ENCODE results near the gene GEMIN7. TPM values are rescaled to one million over a fixed set of nuclear protein-coding genes. Genes with fewer than 3 reads are reported as not detected.
A peak's percentile ranks its signal among the peaks of the same experiment; 100 is the strongest.

The GEMIN7 gene
- total and polyA plus RNA-seq, 2 of the 13 experiments (the other 11 are each of a cell fraction or from before 2014, with no cell fraction given), result 24.1 to 30.6 TPM

DNA sequence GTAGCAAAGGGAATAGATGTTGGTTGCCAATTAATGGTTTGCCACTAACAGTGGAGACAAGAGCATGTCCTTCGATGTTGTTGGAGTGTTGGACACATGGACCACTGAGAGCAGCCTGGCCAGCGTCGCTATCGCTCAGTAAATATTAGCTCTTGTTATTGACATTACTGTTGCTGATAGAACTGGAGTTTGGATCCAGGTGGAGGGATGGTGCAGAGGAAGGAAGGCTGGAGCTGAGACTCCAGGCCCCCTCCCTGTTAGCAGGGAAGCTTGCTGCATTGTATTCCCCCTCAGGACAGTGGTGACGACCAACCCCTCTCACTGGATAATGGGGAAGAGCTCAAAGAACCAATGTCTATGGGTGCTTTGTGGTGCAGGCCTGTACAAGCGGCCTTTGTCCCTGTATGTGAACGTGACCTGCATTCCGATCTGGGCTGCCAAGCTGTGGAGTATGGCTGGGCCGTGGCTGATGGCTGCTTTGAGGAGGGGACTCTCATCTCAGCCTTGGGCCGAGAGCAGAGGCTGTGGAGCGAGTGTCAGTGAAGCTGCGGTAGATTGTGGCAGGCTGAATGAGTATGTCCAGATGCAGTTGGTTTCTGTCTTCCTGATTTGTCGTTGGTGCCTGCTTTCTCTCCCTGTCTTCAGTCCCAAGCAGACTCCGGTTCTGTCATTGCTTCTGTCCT, 33.2 kb upstream of the GEMIN7 start (continued):
- TF ChIP-seq HNF4G (IDR thresholded peaks at IDR 0.05; ENCODE audit: borderline replicate concordance, low read depth, low read length) (peak; percentile 76), HNF4G (CRISPR knock-in tag; IDR thresholded peaks at IDR 0.05; ENCODE audit: borderline replicate concordance, low read depth) (peak; percentile 71; the same call in 1 of the 2 replicates), GATA4 (IDR thresholded peaks at IDR 0.05; ENCODE audit: borderline replicate concordance, low read depth) (peak; percentile 74; the same call in 1 of the 2 replicates), ZSCAN29 (CRISPR knock-in tag; conservative IDR thresholded peaks at IDR 0.05) (peak; percentile 84; the same call in 1 of the 2 replicates), ZFP36L2 (CRISPR knock-in tag; IDR thresholded peaks at IDR 0.05) (no peak), NFKBIZ (CRISPR knock-in tag; IDR thresholded peaks at IDR 0.05) (peak; percentile 69), TOE1 (CRISPR knock-in tag; IDR thresholded peaks at IDR 0.05) (no peak), ZBTB21 (CRISPR knock-in tag; IDR thresholded peaks at IDR 0.05) (no peak), HOXA3 (CRISPR knock-in tag; IDR thresholded peaks at IDR 0.05) (peak; percentile 87), GPN1 (CRISPR knock-in tag; IDR thresholded peaks at IDR 0.05; ENCODE audit: borderline replicate concordance) (no peak), ZFAT (CRISPR knock-in tag; conservative IDR thresholded peaks at IDR 0.05) (no peak), HDAC2 (CRISPR knock-in tag; IDR thresholded peaks at IDR 0.05) (peak; percentile 96), KDM3A (CRISPR knock-in tag; IDR thresholded peaks at IDR 0.05; ENCODE audit: low read depth) (peak; percentile 87), RFX3 (CRISPR knock-in tag; IDR thresholded peaks at IDR 0.05) (0 out of 2 replicates have a peak, but pooled peaks have one; percentile 20), KLF9 (CRISPR knock-in tag; IDR thresholded peaks at IDR 0.05; ENCODE audit: low read depth) (no peak; the same call in 1 of the 2 replicates), RBM22 (optimal IDR thresholded peaks at IDR 0.05; ENCODE audit: low read length) (peak; percentile 75), REPIN1 (CRISPR knock-in tag; IDR thresholded peaks at IDR 0.05; ENCODE audit: borderline replicate concordance, low read depth) (peak; percentile 91), SKI (IDR thresholded peaks at IDR 0.05; ENCODE audit: partially characterized antibody) (peak; percentile 79)
- TF ChIP-seq, protein P1, sequence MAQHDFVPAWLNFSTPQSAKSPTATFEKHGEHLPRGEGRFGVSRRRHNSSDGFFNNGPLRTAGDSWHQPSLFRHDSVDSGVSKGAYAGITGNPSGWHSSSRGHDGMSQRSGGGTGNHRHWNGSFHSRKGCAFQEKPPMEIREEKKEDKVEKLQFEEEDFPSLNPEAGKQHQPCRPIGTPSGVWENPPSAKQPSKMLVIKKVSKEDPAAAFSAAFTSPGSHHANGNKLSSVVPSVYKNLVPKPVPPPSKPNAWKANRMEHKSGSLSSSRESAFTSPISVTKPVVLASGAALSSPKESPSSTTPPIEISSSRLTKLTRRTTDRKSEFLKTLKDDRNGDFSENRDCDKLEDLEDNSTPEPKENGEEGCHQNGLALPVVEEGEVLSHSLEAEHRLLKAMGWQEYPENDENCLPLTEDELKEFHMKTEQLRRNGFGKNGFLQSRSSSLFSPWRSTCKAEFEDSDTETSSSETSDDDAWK (CRISPR knock-in tag; IDR thresholded peaks at IDR 0.05), result no peak
- TF ChIP-seq, protein P2, sequence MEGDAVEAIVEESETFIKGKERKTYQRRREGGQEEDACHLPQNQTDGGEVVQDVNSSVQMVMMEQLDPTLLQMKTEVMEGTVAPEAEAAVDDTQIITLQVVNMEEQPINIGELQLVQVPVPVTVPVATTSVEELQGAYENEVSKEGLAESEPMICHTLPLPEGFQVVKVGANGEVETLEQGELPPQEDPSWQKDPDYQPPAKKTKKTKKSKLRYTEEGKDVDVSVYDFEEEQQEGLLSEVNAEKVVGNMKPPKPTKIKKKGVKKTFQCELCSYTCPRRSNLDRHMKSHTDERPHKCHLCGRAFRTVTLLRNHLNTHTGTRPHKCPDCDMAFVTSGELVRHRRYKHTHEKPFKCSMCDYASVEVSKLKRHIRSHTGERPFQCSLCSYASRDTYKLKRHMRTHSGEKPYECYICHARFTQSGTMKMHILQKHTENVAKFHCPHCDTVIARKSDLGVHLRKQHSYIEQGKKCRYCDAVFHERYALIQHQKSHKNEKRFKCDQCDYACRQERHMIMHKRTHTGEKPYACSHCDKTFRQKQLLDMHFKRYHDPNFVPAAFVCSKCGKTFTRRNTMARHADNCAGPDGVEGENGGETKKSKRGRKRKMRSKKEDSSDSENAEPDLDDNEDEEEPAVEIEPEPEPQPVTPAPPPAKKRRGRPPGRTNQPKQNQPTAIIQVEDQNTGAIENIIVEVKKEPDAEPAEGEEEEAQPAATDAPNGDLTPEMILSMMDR (CRISPR knock-in tag; IDR thresholded peaks at IDR 0.05), result no peak
- TF ChIP-seq, protein P3, sequence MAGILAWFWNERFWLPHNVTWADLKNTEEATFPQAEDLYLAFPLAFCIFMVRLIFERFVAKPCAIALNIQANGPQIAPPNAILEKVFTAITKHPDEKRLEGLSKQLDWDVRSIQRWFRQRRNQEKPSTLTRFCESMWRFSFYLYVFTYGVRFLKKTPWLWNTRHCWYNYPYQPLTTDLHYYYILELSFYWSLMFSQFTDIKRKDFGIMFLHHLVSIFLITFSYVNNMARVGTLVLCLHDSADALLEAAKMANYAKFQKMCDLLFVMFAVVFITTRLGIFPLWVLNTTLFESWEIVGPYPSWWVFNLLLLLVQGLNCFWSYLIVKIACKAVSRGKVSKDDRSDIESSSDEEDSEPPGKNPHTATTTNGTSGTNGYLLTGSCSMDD (CRISPR knock-in tag; IDR thresholded peaks at IDR 0.05), result no peak
- TF ChIP-seq, protein P4, sequence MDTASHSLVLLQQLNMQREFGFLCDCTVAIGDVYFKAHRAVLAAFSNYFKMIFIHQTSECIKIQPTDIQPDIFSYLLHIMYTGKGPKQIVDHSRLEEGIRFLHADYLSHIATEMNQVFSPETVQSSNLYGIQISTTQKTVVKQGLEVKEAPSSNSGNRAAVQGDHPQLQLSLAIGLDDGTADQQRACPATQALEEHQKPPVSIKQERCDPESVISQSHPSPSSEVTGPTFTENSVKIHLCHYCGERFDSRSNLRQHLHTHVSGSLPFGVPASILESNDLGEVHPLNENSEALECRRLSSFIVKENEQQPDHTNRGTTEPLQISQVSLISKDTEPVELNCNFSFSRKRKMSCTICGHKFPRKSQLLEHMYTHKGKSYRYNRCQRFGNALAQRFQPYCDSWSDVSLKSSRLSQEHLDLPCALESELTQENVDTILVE (CRISPR knock-in tag; IDR thresholded peaks at IDR 0.05), result peak; percentile 66; the same call in 1 of the 2 replicates
- TF ChIP-seq, protein P5, sequence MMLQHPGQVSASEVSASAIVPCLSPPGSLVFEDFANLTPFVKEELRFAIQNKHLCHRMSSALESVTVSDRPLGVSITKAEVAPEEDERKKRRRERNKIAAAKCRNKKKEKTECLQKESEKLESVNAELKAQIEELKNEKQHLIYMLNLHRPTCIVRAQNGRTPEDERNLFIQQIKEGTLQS (CRISPR knock-in tag; IDR thresholded peaks at IDR 0.05), result no peak
- TF ChIP-seq, protein P6, sequence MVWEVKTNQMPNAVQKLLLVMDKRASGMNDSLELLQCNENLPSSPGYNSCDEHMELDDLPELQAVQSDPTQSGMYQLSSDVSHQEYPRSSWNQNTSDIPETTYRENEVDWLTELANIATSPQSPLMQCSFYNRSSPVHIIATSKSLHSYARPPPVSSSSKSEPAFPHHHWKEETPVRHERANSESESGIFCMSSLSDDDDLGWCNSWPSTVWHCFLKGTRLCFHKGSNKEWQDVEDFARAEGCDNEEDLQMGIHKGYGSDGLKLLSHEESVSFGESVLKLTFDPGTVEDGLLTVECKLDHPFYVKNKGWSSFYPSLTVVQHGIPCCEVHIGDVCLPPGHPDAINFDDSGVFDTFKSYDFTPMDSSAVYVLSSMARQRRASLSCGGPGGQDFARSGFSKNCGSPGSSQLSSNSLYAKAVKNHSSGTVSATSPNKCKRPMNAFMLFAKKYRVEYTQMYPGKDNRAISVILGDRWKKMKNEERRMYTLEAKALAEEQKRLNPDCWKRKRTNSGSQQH (CRISPR knock-in tag; IDR thresholded peaks at IDR 0.05; ENCODE audit: low read depth), result 0 out of 2 replicates have a peak, but pooled peaks have one; percentile 40
